Left lung (tissue), 10 donors: ENCODE results near the gene SPATS2. TPM values are rescaled to one million over a fixed set of nuclear protein-coding genes. Genes with fewer than 3 reads are reported as not detected.

Experiments used
- ATAC-seq: fragments of 200-7000 bp; cut with Tn5 transposase; one replicate; pipeline ENCODE4 v1.9.1; 2020; ENCODE audit warnings: moderate library complexity
- DNase-seq, 4 donors: peaks; one replicate each; pipeline ENCODE4 v3.0.0-alpha.2; 2013 to 2020
- H3K27ac ChIP-seq, 2 donors: fragments of 200-600 bp; sonication (generic) in 1 of 2; one replicate each; pipeline versions ENCODE4 v1.5.0 to v1.8.0; 2020 to 2021
- H3K27me3 ChIP-seq, 2 donors: fragments of 200-600 bp; sonication (generic) in 1 of 2; one replicate each; pipeline versions ENCODE4 v1.5.0 to v1.8.0; 2020 to 2021
- H3K36me3 ChIP-seq, 2 donors: fragments of 200-600 bp; sonication (generic) in 1 of 2; one replicate each; pipeline versions ENCODE4 v1.5.0 to v1.8.0; 2020 to 2021
- H3K4me1 ChIP-seq, 2 donors: fragments of 200-600 bp; one replicate each; pipeline ENCODE4 v1.8.0; 2021
- H3K4me3 ChIP-seq, 2 donors: fragments of 200-600 bp; sonication (generic) in 1 of 2; one replicate each; pipeline versions ENCODE4 v1.5.0 to v1.8.0; 2020 to 2021; ENCODE audit warnings: mild to moderate bottlenecking in 1 of 2
- H3K9me3 ChIP-seq, 2 donors: fragments of 200-600 bp; sonication (generic) in 1 of 2; one replicate each; pipeline versions ENCODE4 v1.5.0 to v1.8.0; 2020 to 2021
- CTCF ChIP-seq, 2 donors: fragments of 200-600 bp; sonication (generic) in 1 of 2; IDR thresholded peaks; one replicate each; pipeline versions ENCODE4 v1.5.0 to v1.8.0; 2021; ENCODE audit warnings: antibody characterized with exemption in 2 of 2
- intact Hi-C, 2 donors: fragments of 100-400 bp; cut with DNase I; formaldehyde crosslinking; loops; one replicate each; pipeline versions ENCODE4 v1.11.2 to v1.14.2; 2022
- polyA plus RNA-seq, 6 donors: library from polyadenylated mRNA; unstranded; fragments of 120-200 nt; gene quantifications; one replicate each; pipeline ENCODE4 v1.2.1, GENCODE V29; 2013; ENCODE audit not compliant: insufficient read length in 6 of 6
- total RNA-seq, 2 donors: library from RNA; stranded (reverse); fragmentation: NEBNext Ultra II Directional; extraction: Animal tissue kit (Norgen Biotek cat#: 25700); gene quantifications; one replicate each; pipeline ENCODE4 v1.2.1, GENCODE V29; 2021
- donor health status: DM: no; HTN: yes; CAD: no.
- donor health status: DM: no; HTN: no; CAD: no.

Gene SPATS2
- total and polyA plus RNA-seq, 8 donors, result 14.6 to 77.0 (median 67.7) TPM

- Histone ChIP-seq H3K4me3 (peak within 1 kb of the TSS; percentile 13 to 18), H3K27me3 (peaks cover 58 to 100% of the 10 kb centered on the region in 2 donors), H3K36me3 (no peaks in the 10 kb centered on the region), H3K4me1 (peaks cover 41 to 54% of the 10 kb centered on the region in 2 donors), H3K27ac (no peak within 1 kb of the TSS), H3K9me3 (no peaks in the 10 kb centered on the region)
- TF ChIP-seq CTCF (IDR thresholded peaks at IDR 0.05), result no peak
- ATAC-seq, result peak; percentile 6
- intact Hi-C loops, result loop anchor here in 1 of 2 donors (10.0 kb wide), 1 partner anchor 62 kb away; no protein-coding TSS in a partner anchor
- no peak for DNase-seq
Measured at GRCh38 chr12:49346659-49347310, 20.5 kb upstream of the SPATS2 start, which contains the start of gene DNAJC22. TSS of gene DNAJC22 (plus strand) at chr12:49346888. CDS start at chr12:49348873, 1,985 bp downstream.

- Histone ChIP-seq H3K4me3 (peak overlapping the region; percentile 11 to 18), H3K9me3 (no peaks in the 10 kb centered on the region), H3K27me3 (peaks cover 53 to 100% of the 10 kb centered on the region in 2 donors), H3K27ac (no peak overlapping the region), H3K36me3 (no peaks in the 10 kb centered on the region), H3K4me1 (peaks cover 35 to 47% of the 10 kb centered on the region in 2 donors)
- peak; percentile 92 to 94 for TF ChIP-seq CTCF (IDR thresholded peaks at IDR 0.05)
- intact Hi-C loops, result loop anchor here in 1 of 2 donors (10.0 kb wide), 1 partner anchor 63 kb away; no protein-coding TSS in a partner anchor
- peak; percentile 72 to 95 (median 84) for DNase-seq
- peak; percentile 88 for ATAC-seq
Measured at GRCh38 chr12:49347311-49348193, 19.7 kb upstream of the SPATS2 start.

GRCh38 chr12:49348781-49349180 lies 18.5 kb upstream of the SPATS2 start:
- peaks cover 27 to 36% of the 10 kb centered on the region in 2 donors for H3K4me1 ChIP-seq
- TF ChIP-seq CTCF (IDR thresholded peaks at IDR 0.05), result no peak
- no peak overlapping the region for H3K4me3 ChIP-seq
- intact Hi-C loops, result loop anchor here in 1 of 2 donors (10.0 kb wide), 1 partner anchor 64 kb away; no protein-coding TSS in a partner anchor
- DNase-seq (no peak), ATAC-seq (no peak)
- no peak overlapping the region for H3K27ac ChIP-seq
- no peaks in the 10 kb centered on the region for H3K9me3 ChIP-seq
- peaks cover 44 to 97% of the 10 kb centered on the region in 2 donors for H3K27me3 ChIP-seq
- no peaks in the 10 kb centered on the region for H3K36me3 ChIP-seq

GRCh38 chr12:49349266-49349665 lies 18.0 kb upstream of the SPATS2 start:
- ATAC-seq (no peak), DNase-seq (no peak)
- H3K27ac ChIP-seq, result no peak overlapping the region
- intact Hi-C loops, result loop anchor here in 1 of 2 donors (10.0 kb wide), 1 partner anchor 64 kb away; no protein-coding TSS in a partner anchor
- H3K9me3 ChIP-seq, result no peaks in the 10 kb centered on the region
- no peaks in the 10 kb centered on the region for H3K36me3 ChIP-seq
- H3K27me3 ChIP-seq, result peaks cover 39 to 93% of the 10 kb centered on the region in 2 donors
- no peak overlapping the region for H3K4me3 ChIP-seq
- H3K4me1 ChIP-seq, result peaks cover 27 to 36% of the 10 kb centered on the region in 2 donors
- no peak for TF ChIP-seq CTCF (IDR thresholded peaks at IDR 0.05)
